Pons (tissue), 1 donor: Measurements from ENCODE around the gene CLDND2.
"Not testable (repeated sequence)": the region's sequence is repeated elsewhere in the genome, so short reads cannot be mapped to it uniquely, and the experiment has no call there.

Source experiments
- DNase-seq: peaks from one replicate; pipeline ENCODE4 v3.0.0-alpha.2; 2016; ENCODE audit warnings: low spot score

The CLDND2 gene, protein sequence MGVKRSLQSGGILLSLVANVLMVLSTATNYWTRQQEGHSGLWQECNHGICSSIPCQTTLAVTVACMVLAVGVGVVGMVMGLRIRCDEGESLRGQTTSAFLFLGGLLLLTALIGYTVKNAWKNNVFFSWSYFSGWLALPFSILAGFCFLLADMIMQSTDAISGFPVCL

DNA sequence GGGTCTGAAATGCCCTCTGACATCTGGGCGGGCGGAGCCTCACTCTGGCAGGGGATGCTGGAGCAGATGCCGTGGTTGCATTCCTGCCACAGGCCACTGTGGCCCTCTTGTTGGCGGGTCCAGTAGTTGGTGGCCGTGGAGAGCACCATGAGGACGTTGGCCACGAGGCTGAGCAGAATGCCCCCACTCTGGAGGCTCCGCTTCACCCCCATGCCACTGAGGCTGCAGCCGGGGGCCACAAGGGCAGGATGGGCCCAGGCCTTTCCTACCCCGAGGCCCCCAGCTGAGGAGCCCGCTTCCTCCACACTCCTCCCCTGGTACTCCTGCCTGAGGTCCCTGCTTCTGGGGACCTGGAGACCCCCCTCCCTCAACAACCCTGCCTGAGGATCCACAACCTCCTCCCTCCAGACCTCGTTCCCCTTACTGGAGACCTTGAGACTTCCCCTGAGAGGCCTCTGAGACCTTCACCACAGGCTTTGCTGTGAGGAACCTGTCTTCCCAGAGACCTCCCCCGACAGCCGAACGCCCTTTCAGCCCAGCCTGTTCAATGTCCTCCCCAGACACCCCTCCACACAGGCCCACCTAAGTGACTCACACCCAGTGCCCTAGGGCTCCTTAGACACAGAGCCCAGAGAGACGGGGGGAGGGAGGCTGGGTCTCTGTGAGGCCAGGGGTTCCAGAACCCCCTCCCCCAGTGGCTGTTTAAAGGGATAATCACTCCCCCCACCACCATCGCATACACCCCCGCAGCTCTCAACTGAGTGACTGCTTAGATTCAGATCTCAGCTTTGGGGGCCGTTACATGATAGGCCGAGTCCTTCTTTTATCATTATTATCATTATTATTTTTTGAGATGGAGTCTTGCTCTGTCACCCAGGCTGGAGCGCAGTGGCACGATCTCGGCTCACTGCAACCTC is at the start of gene CLDND2:
Gene CLDND2 (minus strand): TSS at position 638 of the 917 bp plus-strand sequence. CDS start 426 bp downstream, at position 212.
- no peak for DNase-seq

DNA sequence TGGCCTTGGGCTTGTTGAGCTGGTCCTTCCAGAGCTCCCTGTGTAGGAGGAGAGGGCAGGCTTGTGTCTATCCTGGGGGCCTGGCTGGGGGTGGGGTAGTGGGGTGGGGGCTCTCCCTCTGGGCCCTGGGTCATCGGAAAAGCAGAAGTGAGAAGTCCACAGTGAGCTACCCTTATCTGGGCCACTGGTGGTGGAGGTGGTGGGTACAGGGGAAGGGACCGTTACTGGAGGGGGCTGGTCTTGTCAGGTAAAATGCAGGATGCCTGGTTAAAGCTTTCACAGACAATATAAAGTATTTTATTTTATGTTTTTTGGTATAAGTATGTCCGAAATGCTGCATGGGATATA is 49.0 kb upstream of the CLDND2 start:
- no peak for DNase-seq

DNA sequence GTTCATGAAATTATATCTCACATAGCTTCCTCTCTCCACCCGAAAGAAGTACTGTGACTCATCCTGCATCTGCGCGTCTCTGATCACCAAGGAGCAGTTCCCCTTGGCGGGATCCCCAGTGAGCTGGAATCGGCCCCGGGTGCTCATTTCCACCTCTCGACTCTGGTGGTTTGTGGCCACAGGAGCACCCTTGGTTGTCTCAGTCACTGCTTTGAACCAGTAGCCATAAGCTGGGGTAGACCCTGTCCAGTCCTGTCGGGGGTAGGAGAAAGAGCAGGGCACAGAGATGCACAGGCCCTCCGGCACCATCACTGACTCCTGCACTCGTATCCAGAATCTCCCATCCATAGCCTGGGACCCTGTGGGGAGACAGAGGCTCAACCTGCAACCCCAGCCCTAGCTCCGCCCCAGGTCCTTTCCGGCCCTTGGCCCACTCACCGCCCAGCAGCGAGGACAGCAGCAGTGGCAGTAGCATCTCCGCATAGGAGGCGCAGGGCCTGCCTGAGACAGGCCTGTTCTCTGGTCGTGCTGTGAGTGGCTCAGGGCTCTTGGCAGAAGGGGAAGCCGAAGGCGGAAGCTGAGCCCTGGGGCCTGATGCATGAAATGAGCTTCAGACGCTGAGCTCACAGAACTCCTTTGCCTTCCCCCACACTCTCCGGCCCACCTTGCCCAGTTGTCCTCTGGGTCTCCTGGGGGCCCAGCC is 48.5 kb upstream of the CLDND2 start, which contains the start of gene SIGLEC10:
Gene SIGLEC10 (minus strand): TSS at position 536 of the 703 bp plus-strand sequence. CDS start 61 bp downstream, at position 475.
- peak; percentile 56 for DNase-seq

DNA sequence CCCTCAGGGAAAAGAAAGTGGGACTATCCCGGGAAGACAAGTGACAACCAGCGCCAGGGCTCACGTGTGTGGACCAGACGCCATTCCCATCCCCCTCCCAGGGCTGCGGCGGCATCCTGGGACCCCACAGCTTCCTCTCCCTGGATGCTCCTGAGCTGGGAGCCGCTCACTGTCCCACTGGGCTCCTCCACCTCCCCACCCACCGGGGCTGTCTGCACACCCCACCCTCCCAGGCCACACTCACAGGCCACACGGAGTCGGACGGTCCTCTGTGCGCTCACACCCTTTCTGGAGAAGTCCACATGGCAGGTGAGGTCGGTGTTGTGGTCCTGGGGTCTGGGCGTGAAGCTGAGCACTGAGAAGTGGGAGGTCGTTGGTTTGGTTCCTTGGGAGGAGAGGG is 47.6 kb upstream of the CLDND2 start:
- DNase-seq: not testable (repeated sequence)

DNA sequence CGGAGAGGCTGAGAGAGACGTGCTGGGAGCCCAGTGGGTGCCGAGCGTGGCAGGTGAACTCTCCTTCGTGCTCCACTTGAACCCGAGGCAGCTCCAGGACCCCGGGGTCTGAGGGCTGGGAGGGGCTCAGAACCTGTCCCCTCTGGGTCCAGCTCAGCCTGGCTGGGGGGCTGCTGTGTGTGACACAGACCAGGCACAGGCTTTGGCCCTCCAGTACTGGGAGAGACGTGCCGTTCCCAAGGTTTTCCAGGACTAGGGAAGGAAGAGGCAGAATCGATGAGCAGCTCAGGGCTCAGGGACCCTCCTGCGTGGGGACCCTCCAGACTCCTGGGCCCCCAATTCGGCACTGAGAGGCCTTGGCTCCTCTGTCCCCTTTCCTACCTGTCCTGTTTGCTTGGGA is 46.4 kb upstream of the CLDND2 start:
- DNase-seq: no peak

DNA sequence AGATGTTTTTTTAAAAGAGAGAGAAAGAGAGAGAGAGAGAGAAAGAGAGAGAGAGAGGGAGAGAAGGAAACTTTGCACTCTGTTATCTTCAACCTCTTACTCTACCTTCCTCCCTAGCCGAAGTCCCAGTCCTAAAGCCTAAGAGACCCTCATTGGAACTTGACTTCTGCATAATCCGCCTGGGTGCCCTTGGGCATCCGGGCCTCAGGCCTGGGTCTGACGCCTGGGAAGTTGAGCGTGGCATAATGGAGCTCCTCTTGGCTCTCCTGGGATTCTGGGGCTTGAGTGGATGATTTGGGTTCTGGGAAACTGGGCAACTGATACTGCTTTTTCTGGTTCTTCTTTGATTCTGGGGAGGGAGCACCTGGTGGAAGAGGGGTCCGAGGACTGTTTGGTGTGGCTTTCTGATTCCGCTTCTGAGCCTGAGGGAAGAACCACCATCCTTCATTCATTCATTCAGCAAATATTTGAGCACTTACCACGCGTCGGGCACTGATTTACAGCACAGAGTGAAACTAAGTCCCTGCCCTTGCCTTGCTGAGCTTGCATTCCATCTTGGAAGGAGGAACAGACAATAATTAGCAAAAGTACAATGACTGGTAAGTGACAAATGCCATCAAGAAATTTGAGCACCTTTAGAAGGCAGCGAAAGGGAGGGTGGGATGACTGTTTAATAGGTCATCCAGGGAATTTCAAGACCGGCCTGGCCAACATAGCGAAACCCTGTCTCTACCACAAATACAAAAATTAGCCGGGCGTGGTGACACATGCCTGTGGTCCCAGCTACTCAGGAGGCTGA is 42.3 kb upstream of the CLDND2 start:
- no peak for DNase-seq

DNA sequence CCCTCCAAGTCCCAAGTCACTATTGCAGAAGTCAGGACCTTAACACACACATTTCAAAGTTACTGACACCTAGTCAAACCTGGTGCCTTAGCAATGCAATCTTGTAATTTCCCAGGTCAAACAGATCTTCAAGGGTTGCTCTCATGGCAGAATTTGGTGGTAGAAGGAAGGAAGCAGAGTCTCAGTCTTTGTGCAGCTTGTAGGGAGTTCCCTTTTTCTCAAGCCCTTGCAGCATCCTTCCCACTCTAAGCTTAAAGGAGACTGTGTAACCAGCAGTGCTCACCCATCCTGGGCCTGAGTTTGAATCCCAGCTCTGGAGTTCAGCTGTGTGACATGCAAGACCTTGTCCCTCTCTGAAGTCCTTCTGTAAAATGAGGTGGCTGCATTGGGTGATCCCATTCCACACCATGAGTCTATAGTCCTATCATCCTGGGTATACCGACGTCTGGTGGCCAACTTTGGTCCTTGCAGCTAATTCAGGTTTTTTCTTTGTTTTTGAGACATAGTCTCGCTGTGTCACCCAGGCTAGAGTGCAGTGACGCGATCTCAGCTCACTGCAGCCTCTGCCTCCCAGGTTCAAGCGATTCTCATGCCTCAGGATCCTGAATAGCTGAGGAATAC is 38.8 kb upstream of the CLDND2 start:
- DNase-seq: peak; percentile 64

DNA sequence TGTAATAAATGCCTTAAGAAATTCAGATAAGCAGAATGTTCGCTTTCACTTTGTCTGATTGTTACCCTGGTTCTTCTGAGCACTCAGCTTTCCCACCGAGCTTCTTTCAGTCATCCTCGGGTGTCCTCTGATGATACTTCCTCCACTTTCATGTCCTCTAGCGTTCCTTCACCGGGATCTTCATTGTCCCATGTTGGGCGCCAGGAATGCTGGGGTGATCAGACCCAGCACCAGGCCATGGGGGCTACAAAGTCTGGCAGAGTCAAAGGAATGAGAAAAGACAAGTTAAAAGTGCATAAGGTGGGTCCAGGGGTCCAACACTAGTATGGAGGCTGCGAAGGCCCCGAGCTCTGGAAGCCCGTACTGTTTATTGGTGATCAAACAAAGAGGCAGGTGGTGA is 33.3 kb upstream of the CLDND2 start:
- no peak for DNase-seq

DNA sequence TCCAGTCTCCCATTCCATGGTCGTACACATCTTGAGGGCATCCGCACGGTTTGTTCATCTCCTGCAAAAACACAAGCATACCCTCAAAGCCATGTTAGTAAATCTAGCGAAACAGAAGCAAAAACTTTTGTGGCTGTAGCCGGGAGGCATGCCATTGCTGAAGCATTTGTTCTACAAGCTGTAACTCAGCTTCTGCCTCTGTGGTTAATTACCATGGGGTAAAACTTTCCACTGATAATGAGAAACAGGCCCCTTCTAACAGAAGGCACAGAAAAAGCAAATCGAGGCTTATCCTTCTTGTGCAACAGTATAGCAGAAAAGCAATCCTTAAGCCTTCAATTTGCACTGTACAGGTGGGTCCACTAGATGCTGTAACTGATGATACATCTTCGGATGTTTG is 31.1 kb upstream of the CLDND2 start:
- not testable (repeated sequence) for DNase-seq

DNA sequence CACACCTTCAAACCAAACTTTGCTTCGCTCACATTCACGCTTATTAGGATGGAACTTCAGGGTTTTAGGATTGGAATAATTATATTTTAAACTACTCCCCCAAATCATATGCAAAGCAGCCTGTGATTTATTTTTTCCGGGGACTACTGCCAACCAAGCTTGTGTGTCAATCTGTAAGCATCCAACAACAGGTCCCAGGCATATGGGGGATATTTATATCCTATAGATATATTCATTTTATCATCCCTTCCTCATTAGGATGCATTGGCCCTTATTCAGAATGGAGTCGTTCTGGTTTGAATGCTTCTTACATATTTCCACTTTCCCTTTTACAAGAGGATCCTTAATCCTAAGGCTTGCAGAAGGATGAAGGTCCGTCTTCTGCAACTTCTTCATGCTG is 30.4 kb upstream of the CLDND2 start:
- DNase-seq: no peak

DNA sequence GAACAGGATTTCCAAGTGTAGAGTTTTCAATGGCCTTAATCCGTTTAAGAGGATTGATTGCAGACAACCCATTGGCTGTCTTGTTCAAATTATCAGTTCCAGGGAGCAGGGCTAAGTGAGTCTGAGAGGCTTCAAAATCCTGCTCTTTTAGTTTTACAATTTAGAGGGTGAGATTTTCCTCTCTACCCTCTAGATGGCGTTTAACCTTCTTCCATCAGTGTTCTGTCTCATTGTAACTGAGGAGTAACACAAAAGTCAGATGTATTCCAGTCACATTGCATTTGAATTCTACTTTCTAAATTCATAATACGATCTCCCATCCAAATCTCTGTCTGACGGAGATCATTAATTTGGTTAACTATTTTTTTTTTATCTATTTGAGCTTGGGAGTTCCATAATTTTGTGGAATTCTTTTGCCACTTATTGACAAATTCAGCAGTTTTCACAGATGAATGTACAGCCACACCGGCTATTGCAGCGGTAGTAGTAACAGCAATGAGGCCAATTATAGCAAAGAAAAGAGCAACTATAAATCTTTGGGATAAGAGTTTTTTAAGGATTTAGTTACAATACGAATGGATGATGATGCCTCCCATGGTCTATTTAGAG is 29.4 kb upstream of the CLDND2 start:
- peak; percentile 62 for DNase-seq

DNA sequence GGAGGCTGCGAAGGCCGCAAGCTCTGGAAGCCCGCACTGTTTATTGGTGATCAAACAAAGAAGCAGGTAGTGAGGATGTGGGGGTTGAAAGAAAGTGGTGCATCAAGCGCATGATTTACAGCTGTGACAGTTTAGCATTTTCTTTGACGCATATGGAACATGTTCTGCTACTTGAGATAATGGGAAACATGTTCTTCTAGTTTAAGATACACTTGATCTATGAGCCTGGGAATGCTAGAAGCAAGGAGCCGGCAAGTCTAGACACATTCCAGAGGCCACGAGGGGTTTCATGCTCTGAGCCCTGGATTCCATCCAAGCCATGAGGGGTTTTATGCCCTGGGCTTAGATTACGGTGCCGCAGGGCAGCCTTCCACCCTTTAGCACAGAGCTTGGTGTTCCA is 28.6 kb upstream of the CLDND2 start:
- not testable (repeated sequence) for DNase-seq

DNA sequence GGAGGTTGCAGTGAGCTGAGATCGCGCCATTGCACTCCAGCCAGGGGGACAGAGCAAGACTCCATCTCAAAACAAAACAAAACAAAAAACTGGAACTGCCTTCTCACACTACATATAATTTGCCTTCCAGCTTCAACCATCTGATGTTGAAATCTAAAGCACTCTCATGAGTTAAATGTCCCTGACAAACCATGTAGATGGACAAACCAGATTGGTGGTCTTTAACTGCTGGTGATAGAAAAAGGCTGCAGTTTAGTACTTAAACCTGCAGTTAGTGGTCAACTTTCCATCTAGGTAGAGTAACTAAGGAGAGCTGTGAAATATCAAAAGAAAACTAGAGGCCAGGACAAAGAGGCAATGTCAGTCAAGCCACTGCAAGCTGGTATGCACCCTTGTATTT is 27.4 kb upstream of the CLDND2 start:
- no peak for DNase-seq

DNA sequence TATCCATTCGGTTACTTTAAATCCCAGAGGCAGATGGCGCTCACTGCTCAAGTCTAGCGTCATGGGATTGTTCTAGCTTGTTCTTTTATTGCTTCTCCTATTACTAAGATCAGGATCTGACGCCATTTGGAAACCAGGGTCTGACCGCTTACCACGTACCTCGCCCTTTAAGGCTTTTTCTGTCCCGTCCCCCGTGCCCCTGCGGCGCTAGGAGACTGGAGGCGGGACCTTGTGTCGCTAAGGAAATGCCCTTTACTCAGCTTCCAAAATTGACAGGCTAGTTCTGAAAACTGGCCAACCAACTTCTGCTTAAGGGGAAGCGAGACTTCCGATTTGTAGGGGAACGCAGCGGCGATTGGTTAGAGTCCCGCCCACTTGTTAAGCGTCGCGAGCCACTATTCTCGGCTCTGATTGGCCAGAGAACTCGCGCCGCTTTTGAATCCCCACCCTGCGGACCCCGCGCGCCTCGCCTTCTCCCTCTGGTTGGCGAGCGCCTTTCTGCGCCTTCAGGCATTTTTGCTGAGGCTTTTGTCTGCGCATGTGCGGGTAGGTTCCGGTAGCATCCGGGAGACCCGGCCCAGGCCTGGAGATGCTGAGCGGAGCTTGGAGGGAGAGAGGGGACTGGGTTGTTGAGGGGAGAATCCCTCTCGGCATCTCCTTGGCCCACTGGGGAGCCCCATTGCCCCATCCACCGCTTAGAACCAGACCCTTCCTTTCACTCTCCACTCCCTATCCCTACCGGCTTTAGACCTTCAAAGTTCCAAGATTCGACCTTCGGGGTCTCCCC is 25.4 kb upstream of the CLDND2 start:
- peak; percentile 99 for DNase-seq

DNA sequence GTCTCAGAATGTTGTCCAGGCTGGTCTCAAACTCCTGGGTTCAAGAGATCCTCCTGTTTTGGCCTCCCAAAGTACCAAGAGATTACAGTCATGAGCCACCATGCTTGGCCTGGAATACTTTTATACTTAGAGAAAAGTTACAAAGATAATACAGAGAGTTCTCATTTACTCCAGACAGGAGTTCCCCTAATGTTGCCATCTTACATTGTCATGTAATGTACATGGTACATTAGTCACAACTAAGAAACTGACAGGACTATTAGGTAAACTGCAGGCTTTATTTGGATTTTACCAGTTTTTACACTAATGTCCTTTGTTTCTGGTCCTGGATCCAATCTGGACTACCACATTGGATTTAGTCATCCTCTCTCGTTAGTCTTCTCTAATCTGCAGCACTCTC is 23.9 kb upstream of the CLDND2 start:
- DNase-seq: no peak

DNA sequence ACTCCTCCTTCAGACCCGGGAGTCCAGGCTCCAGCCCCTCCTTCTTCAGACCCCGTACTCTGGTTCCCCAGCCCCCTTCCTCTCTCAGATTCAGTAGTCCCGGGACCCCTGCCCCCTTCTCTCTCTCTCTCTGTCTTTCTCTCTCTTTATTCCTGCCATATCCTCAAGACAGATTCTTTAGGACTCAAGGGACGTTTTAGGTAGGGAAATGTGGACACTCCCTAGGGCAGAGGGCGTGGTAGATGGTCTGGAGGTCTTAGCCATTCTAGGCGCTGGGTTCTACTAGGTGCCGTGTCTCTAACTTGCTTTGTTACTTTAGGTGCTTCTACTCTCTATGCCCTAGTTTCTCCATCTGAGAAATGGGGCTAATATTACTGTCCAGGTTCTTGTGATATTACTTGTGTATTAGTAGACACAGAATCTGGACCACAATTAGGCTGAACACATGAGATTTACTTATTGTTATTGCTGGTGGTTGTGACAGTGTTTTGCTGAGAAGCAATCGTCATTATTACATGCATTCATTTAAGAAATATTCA is 22.3 kb upstream of the CLDND2 start:
- DNase-seq: no peak

DNA sequence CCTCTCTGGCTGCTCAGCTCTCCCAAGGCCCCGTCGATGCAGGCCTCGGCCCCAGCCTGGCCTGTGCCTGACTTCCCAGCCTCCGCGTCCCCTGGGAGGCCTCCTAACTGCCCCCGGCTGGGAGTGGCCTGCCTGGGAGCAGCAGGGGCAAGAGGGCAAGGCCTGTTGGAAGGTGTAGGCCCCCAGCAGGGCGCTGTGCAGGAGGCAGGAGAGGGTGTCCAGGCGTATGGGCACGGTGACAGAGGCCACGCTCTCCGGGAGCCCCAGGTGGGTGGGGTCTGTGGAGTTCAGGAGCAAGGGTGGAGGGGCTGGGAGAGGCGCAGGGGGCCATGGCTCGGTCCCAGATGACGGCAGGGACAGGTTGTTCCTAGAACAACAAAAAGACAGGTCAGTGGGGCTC is 20.3 kb upstream of the CLDND2 start:
- no peak for DNase-seq

DNA sequence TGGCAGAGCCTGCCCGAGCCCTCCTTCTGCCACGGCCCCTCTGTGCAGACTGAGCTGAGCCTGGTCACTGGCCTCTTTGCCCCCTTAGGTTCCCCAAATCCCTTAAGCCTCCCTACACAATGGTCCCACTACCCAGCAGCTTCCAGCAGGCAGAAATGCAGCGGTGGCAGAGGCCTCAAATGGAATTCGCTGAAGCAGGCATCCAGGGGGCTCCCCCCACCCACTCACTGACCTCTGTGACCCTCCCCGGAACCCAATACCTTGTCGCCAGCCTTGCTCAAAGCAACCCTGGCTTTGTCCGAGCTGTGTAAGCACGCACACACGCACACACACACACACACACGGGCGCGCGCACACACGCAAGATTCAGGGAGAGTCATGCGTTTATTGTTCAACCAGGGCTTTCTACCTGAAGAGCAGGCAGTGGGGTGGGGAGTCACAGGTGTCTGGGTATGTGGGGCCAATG is 19.2 kb upstream of the CLDND2 start, which contains the start of gene LIM2:
Gene LIM2 (minus strand): TSS at position 51 of the 466 bp plus-strand sequence. CDS start 531 bp downstream, outside the sequence.
- no peak for DNase-seq

DNA sequence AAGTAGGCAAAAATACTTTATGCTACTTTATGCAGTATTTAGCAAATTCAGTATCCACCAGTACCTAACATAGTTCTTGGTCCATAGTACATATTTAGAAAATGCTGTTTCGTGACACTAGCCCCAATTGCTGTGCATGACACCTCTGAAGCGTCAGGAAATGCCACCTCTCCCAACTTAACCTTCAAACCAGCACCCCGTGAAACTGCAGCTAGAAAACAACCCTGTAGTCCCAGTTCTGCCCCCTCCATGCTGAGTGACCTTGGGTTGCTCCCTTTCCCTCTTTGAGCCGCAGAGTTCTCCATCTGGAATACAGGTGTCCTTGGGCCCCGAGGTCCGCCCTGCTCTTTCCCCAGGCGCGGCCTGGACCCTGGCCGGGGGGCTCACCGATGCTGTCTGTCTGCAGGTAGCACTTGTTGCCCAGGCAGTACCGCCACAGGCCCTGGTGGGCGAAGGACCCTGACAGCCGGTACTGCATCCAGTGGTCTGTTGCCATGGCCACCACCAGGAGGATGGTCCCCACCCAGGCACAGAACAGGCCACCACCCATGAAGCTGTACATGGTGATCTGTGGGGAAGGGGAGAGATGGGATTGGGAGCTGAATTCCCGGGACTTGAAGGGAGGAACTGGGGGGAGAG is 18.2 kb upstream of the CLDND2 start:
- no peak for DNase-seq
